H1 (cell line): Measurements from ENCODE around the gene MAP4K1. TPM values are rescaled to one million over a fixed set of nuclear protein-coding genes. Genes with fewer than 3 reads are reported as not detected.

ENCODE experiments used
- CTCF ChIA-PET: fragments of 300-600 bp; sonication (Branson Sonifier 250); formaldehyde crosslinking; loops from one replicate; lab custom pipeline; 2021; ENCODE audit not compliant: partially characterized antibody; lab: Charles Lee
- POLR2A ChIA-PET: fragments of 300-600 bp; sonication (Branson Sonifier 250); formaldehyde crosslinking; loops from one replicate; lab custom pipeline; 2021; ENCODE audit warnings: inconsistent platforms; ENCODE audit not compliant: partially characterized antibody; lab: Charles Lee
- DNase-seq, 2 experiments: peaks; one replicate each; pipeline versions ENCODE4 v3.0.0 to v3.0.0-alpha.2; 2010 to 2022; ENCODE audit warnings: low spot score in 2 of 2, low read depth in 1 of 2, mixed read lengths in 1 of 2
- FAIRE-seq: peaks from 2 replicates; lab custom pipeline; 2011; peaks lifted over from hg19 to GRCh38; lab: Jason Lieb, UNC
- H2AFZ ChIP-seq: 2 replicates; pipeline ENCODE4 v1.8.1; 2012; ENCODE audit warnings: low read length, inconsistent platforms
- H2AK5ac ChIP-seq: 2 replicates; pipeline ENCODE4 v1.6.1; 2013; ENCODE audit warnings: low read depth, low read length
- H2BK120ac ChIP-seq: replicated peaks from 2 replicates; pipeline ENCODE3; 2013; ENCODE audit warnings: low read depth, low read length, inconsistent platforms
- H2BK12ac ChIP-seq: 2 replicates; pipeline ENCODE4 v1.6.1; 2013; ENCODE audit warnings: low read depth, low read length
- H2BK15ac ChIP-seq: 2 replicates; pipeline ENCODE4 v1.6.1; 2013; ENCODE audit warnings: low read length
- H2BK20ac ChIP-seq: 2 replicates; pipeline ENCODE4 v1.6.1; 2013; ENCODE audit warnings: low read length
- H2BK5ac ChIP-seq: 2 replicates; pipeline ENCODE4 v1.6.1; 2013; ENCODE audit warnings: low read depth, low read length
- H3K14ac ChIP-seq: 2 replicates; pipeline ENCODE4 v1.6.1; 2013; ENCODE audit warnings: inconsistent platforms; ENCODE audit not compliant: insufficient read length
- H3K18ac ChIP-seq: 2 replicates; pipeline ENCODE4 v1.6.1; 2013; ENCODE audit warnings: low read length; ENCODE audit errors: extremely low read depth
- H3K23ac ChIP-seq: 2 replicates; pipeline ENCODE4 v1.6.1; 2013; ENCODE audit warnings: inconsistent platforms; ENCODE audit not compliant: insufficient read length
- H3K23me2 ChIP-seq: 2 replicates; pipeline ENCODE4 v1.6.1; 2013; ENCODE audit warnings: low read depth, low read length
- H3K27ac ChIP-seq: 2 replicates; pipeline ENCODE4 v1.6.1; 2011; ENCODE audit warnings: low read depth, low read length, inconsistent platforms
- H3K27me3 ChIP-seq, 4 experiments: replicated peaks in 1 of 4; 1 replicate in 1 of 4; 2 replicates in 3 of 4; pipeline versions ENCODE4 v1.6.1 to v1.8.1; 2011 to 2013; ENCODE audit warnings: low read length in 3 of 4, mild to moderate bottlenecking in 3 of 4, inconsistent platforms in 2 of 4, mixed read lengths in 2 of 4, moderate library complexity in 1 of 4; ENCODE audit not compliant: control insufficient read depth in 3 of 4, insufficient read depth in 3 of 4; ENCODE audit errors: extremely low read depth in 1 of 4
- H3K36me3 ChIP-seq, 4 experiments: 2 replicates each; pipeline versions ENCODE4 v1.6.1 to v1.8.1; 2011 to 2013; ENCODE audit warnings: mild to moderate bottlenecking in 4 of 4, low read length in 3 of 4, moderate library complexity in 2 of 4, control low read depth in 1 of 4, inconsistent platforms in 1 of 4; ENCODE audit not compliant: insufficient read depth in 4 of 4, control insufficient read depth in 2 of 4
- H3K4ac ChIP-seq: replicated peaks from 2 replicates; pipeline ENCODE3; 2013; ENCODE audit warnings: low read length, low read depth, mixed read lengths, inconsistent platforms; ENCODE audit not compliant: insufficient read length
- H3K4me1 ChIP-seq, 4 experiments: replicated peaks in 1 of 4; 1 replicate in 1 of 4; 2 replicates in 3 of 4; pipeline versions ENCODE4 v1.6.1 to v1.8.1; 2011 to 2013; ENCODE audit warnings: low read length in 3 of 4, inconsistent platforms in 2 of 4, mixed read lengths in 1 of 4; ENCODE audit not compliant: insufficient read depth in 4 of 4, control insufficient read depth in 3 of 4
- H3K4me2 ChIP-seq, 2 experiments: 2 replicates each; pipeline versions ENCODE4 v1.6.1 to v1.8.1; 2011 to 2013; ENCODE audit warnings: low read depth in 2 of 2, low read length in 2 of 2, control low read depth in 1 of 2, inconsistent platforms in 1 of 2, mild to moderate bottlenecking in 1 of 2; ENCODE audit not compliant: insufficient read depth in 1 of 2
- H3K4me3 ChIP-seq, 4 experiments: fragments of 200-600, 300-600 bp in 1 of 4; sonication (generic), shearing (Covaris generic), sonication (Bioruptor Twin) in 1 of 4; 2 replicates each; pipeline versions ENCODE4 v1.5.1 to v1.8.1; 2011 to 2016; ENCODE audit warnings: low read length in 4 of 4, low read depth in 3 of 4, control low read depth in 2 of 4, inconsistent platforms in 2 of 4, mild to moderate bottlenecking in 2 of 4, mixed read lengths in 1 of 4, moderate library complexity in 1 of 4; ENCODE audit not compliant: insufficient read depth in 2 of 4; ENCODE audit errors: extremely low read depth in 1 of 4
- H3K56ac ChIP-seq: replicated peaks from 2 replicates; pipeline ENCODE3; 2013; ENCODE audit warnings: low read depth, mild to moderate bottlenecking, mixed read lengths, low read length, inconsistent platforms; ENCODE audit not compliant: insufficient read length
- H3K79me1 ChIP-seq: 2 replicates; pipeline ENCODE4 v1.6.1; 2013; ENCODE audit warnings: low read depth, low read length, control low read depth
- H3K79me2 ChIP-seq, 2 experiments: 2 replicates each; pipeline versions ENCODE4 v1.6.1 to v1.8.1; 2012 to 2013; ENCODE audit warnings: low read length in 2 of 2, mild to moderate bottlenecking in 2 of 2, inconsistent platforms in 1 of 2; ENCODE audit not compliant: insufficient read depth in 2 of 2, control insufficient read depth in 1 of 2
- H3K9ac ChIP-seq, 4 experiments: replicated peaks in 1 of 4; 1 replicate in 1 of 4; 2 replicates in 3 of 4; pipeline versions ENCODE4 v1.6.1 to v1.8.1; 2011 to 2013; ENCODE audit warnings: low read depth in 3 of 4, low read length in 3 of 4, control low read depth in 2 of 4, mild to moderate bottlenecking in 2 of 4, moderate library complexity in 2 of 4, inconsistent platforms in 1 of 4; ENCODE audit errors: extremely low read depth in 1 of 4
- H3K9me3 ChIP-seq, 2 experiments: 2 replicates each; pipeline versions ENCODE4 v1.6.1 to v1.8.1; 2012 to 2013; ENCODE audit warnings: mild to moderate bottlenecking in 2 of 2, moderate library complexity in 2 of 2, control low read depth in 1 of 2, inconsistent platforms in 1 of 2, low read depth in 1 of 2, low read length in 1 of 2, mixed read lengths in 1 of 2; ENCODE audit not compliant: insufficient read depth in 2 of 2
- H4K20me1 ChIP-seq, 2 experiments: replicated peaks in 1 of 2; 2 replicates each; pipeline versions ENCODE3 to v1.8.1; 2011 to 2013; ENCODE audit warnings: inconsistent platforms in 2 of 2, low read length in 2 of 2, mild to moderate bottlenecking in 1 of 2; ENCODE audit not compliant: insufficient read depth in 2 of 2, control insufficient read depth in 1 of 2
- H4K5ac ChIP-seq: 2 replicates; pipeline ENCODE4 v1.6.1; 2013; ENCODE audit warnings: low read length, low read depth, mixed read lengths, inconsistent platforms; ENCODE audit not compliant: insufficient read length
- H4K8ac ChIP-seq: 2 replicates; pipeline ENCODE4 v1.8.0; 2013; ENCODE audit warnings: mild to moderate bottlenecking, moderate library complexity, low read length, inconsistent platforms; ENCODE audit not compliant: insufficient read depth; ENCODE audit errors: extremely low read depth
- H4K91ac ChIP-seq: replicated peaks from 2 replicates; pipeline ENCODE3; 2013; ENCODE audit warnings: low read length, mixed read lengths, inconsistent platforms; ENCODE audit not compliant: insufficient read length
- E2F6 ChIP-seq: IDR thresholded peaks from 2 replicates; pipeline ENCODE4 v1.6.1; 2012; ENCODE audit warnings: inconsistent platforms
- POLR2AphosphoS5 ChIP-seq: IDR thresholded peaks from 2 replicates; pipeline ENCODE4 v1.6.1; 2011; ENCODE audit warnings: low read depth, low read length
- RBBP5 ChIP-seq: IDR thresholded peaks from 2 replicates; pipeline ENCODE4 v1.7.1; 2012; ENCODE audit warnings: low read depth, mild to moderate bottlenecking, inconsistent platforms, low read length, moderate library complexity, borderline replicate concordance
- WGBS, 2 experiments: shearing (Covaris generic) in 1 of 2; methylation state at CpG; one replicate each; pipeline versions ENCODE4 v1.1.6 to v1.1.7; 2013 to 2015; ENCODE audit warnings: low lambda C conversion rate in 2 of 2, mixed read lengths in 2 of 2, inconsistent platforms in 1 of 2, low coverage in 1 of 2, missing lambda C conversion rate in 1 of 2; ENCODE audit not compliant: insufficient replicate concordance in 2 of 2, insufficient coverage in 1 of 2, insufficient read length in 1 of 2; ENCODE audit errors: extremely low coverage in 1 of 2, missing lambda C conversion rate in 1 of 2; 5-methylcytosine and 5-hydroxymethylcytosine counted together
- polyA plus RNA-seq, 7 experiments: library from polyadenylated mRNA; depleted of rRNA in 3 of 7; stranded (reverse) in 5 of 7; unstranded in 2 of 7; fragments of >200 nt in 5 of 7; fragments of 200-250 nt in 2 of 7; gene quantifications; 1 replicate in 5 of 7; 2 replicates in 1 of 7; 4 replicates in 1 of 7; pipeline versions ENCODE4 v1.2.1 to v1.2.3, GENCODE V29; 2011 to 2013; ENCODE audit warnings: missing spikeins in 2 of 7, mixed read lengths in 2 of 7
- total RNA-seq: library from RNA; stranded (reverse); fragmentation: NEBNext Ultra II Directional; extraction: Animal tissue kit (Norgen Biotek cat#: 25700); gene quantifications from 2 replicates; pipeline ENCODE4 v1.2.1, GENCODE V29; 2021

The MAP4K1 gene
- total and polyA plus RNA-seq, 2 of the 8 experiments (the other 6 are each of a cell fraction or from before 2014, with no cell fraction given): 9.0 to 10.4 TPM

GRCh38 chr19:38665219-38665931, 47.6 kb upstream of the MAP4K1 start:
- peak; percentile 15; the same call in 1 of the 2 replicates for TF ChIP-seq E2F6
- TF ChIP-seq RBBP5: no peak
- peak; percentile 15; the same call in 1 of the 2 replicates for TF ChIP-seq POLR2AphosphoS5
- Histone ChIP-seq H2BK20ac (peak overlapping the region; percentile 24), H3K23me2 (no peaks in the 10 kb centered on the region; the same call in 1 of the 2 replicates), H3K56ac (peak overlapping the region; percentile 48), H3K18ac (peak overlapping the region; percentile 88), H3K27ac (peak overlapping the region; percentile 84), H2AFZ (no peak overlapping the region), H2AK5ac (peak overlapping the region; percentile 55), H2BK120ac (peak overlapping the region; percentile 25), H3K4me2 (peak overlapping the region; percentile 59 to 61), H3K79me2 (peaks cover 18 to 92% of the 10 kb centered on the region in 2 experiments), H3K14ac (no peak overlapping the region), H3K27me3 (no peaks in the 10 kb centered on the region), H3K79me1 (peaks cover 41% of the 10 kb centered on the region), H3K36me3 (peaks cover 0 to 5% (median 0%) of the 10 kb centered on the region in 4 experiments; a peak in 1 of 8 replicates), H2BK12ac (peak overlapping the region; percentile 82), H4K5ac (peak overlapping the region; percentile 47), H3K4me1 (peaks cover 39 to 69% (median 53%) of the 10 kb centered on the region in 4 experiments), H3K4me3 (peak overlapping the region in 2 of 4 experiments; percentile 19 to 31; a peak in 3 of 8 replicates), H2BK5ac (peak overlapping the region; percentile 96), H3K4ac (peak overlapping the region; percentile 17), H2BK15ac (peak overlapping the region; percentile 7; the same call in 1 of the 2 replicates), H4K20me1 (peaks cover 6 to 42% of the 10 kb centered on the region in 2 experiments), H3K9ac (peak overlapping the region in 3 of 4 experiments; percentile 19 to 62 (median 49); a peak in 5 of 7 replicates), H3K9me3 (no peaks in the 10 kb centered on the region), H4K91ac (peak overlapping the region; percentile 31), H4K8ac (peak overlapping the region; percentile 58; the same call in 1 of the 2 replicates), H3K23ac (no peak overlapping the region)
- WGBS, 2 experiments: 67% methylated on average over 13 of the region's 13 CpGs; no CpG with 5 or more reads in 1 of the 2 experiments
- DNase-seq (no peak), FAIRE-seq (no peak)
- ChIA-PET POLR2A (interaction anchor here (0.9 to 21.5 kb wide), 11 partner anchors 8 to 204 kb away, joined by 3 to 495 read pairs (median 4); partner anchors contain the start of genes ACTN4 and MAP4K1), CTCF (interaction anchor here (0.6 to 1.4 kb wide), 5 partner anchors 9 to 31 kb away, joined by 3 to 4 read pairs (median 3); partner anchors contain the start of gene ACTN4)
